ENCODE measurements around the gene TRPT1. TPM values are rescaled to one million over a fixed set of nuclear protein-coding genes. Genes with fewer than 3 reads are reported as not detected.

TRPT1 gene
- total and polyA plus RNA-seq, 9 of the 15 experiments (the other 6 are each of a cell fraction or from before 2014, with no cell fraction given) = 4.6 to 41.7 (median 23.1) TPM

DNA sequence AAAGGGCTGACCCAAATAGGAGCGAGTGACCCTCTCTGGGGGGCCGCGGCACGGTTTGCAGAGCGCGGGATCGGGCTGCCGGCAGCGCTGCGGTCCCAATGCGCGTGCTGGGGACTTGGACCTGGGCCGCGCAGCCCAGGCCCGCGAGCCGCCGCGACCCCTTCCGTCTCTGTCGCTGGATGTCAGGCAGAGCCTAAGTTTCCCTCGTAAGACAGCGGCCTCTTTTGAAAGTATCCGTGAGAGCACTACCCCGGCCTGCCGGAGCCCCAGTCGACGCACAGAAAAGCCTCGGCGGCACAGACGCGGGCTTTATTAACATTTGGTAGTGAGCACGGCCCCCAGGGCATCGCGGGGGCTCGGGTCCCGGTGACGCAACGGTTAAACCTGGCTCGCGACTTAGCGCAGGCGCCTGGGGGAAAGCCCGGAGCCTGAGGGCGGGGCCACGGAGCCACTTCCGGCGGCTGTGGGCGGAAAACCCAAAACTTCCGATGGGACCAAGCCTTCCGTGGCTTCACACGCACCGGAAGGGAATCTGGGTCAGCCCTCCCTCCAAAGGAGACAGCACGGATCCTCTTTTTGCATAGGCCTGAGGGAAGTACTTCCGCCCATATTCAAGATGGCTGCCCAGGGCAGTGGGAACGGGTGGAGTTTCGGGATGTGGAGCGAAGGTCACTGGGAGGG is 43.7 kb upstream of the TRPT1 start (continued):
- TF ChIP-seq NFE2L1 (tag; IDR thresholded peaks at IDR 0.05; ENCODE audit: borderline replicate concordance, low read depth) (no peak), GTF2E2 (tag; IDR thresholded peaks at IDR 0.05) (peak; percentile 90; the same call in 1 of the 2 replicates), HNRNPL (IDR thresholded peaks at IDR 0.05; ENCODE audit: low read depth, low read length) (no peak), TBL1XR1 (IDR thresholded peaks at IDR 0.05; ENCODE audit: low read length in 2 of 2) (peak in 1 of 2 experiments; percentile 52; a peak in 1 of 4 replicates), MTA1 (IDR thresholded peaks at IDR 0.05; ENCODE audit: borderline replicate concordance) (no peak), HDGF (IDR thresholded peaks at IDR 0.05) (no peak), PHF21A (IDR thresholded peaks at IDR 0.05; ENCODE audit: borderline replicate concordance, low read depth) (no peak), ARNT (IDR thresholded peaks at IDR 0.05) (no peak), ZBTB7A (IDR thresholded peaks at IDR 0.05; ENCODE audit: borderline replicate concordance, control insufficient read depth, low read depth, low read length) (peak; percentile 85; the same call in 1 of the 2 replicates), EZH2 (IDR thresholded peaks at IDR 0.05; ENCODE audit: borderline replicate concordance, low read depth, low read length) (no peak), HMBOX1 (IDR thresholded peaks at IDR 0.05) (0 out of 2 replicates have a peak, but pooled peaks have one; percentile 11), ZEB2 (IDR thresholded peaks at IDR 0.05) (no peak), ZNF507 (tag; conservative IDR thresholded peaks at IDR 0.05) (no peak), SMARCE1 (IDR thresholded peaks at IDR 0.05) (no peak), MCM2 (IDR thresholded peaks at IDR 0.05; ENCODE audit: low read depth) (no peak)
- TF ChIP-seq, protein P1, sequence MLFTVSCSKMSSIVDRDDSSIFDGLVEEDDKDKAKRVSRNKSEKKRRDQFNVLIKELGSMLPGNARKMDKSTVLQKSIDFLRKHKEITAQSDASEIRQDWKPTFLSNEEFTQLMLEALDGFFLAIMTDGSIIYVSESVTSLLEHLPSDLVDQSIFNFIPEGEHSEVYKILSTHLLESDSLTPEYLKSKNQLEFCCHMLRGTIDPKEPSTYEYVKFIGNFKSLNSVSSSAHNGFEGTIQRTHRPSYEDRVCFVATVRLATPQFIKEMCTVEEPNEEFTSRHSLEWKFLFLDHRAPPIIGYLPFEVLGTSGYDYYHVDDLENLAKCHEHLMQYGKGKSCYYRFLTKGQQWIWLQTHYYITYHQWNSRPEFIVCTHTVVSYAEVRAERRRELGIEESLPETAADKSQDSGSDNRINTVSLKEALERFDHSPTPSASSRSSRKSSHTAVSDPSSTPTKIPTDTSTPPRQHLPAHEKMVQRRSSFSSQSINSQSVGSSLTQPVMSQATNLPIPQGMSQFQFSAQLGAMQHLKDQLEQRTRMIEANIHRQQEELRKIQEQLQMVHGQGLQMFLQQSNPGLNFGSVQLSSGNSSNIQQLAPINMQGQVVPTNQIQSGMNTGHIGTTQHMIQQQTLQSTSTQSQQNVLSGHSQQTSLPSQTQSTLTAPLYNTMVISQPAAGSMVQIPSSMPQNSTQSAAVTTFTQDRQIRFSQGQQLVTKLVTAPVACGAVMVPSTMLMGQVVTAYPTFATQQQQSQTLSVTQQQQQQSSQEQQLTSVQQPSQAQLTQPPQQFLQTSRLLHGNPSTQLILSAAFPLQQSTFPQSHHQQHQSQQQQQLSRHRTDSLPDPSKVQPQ (CRISPR knock-in tag; IDR thresholded peaks at IDR 0.05; ENCODE audit: borderline replicate concordance) = peak; percentile 54; the same call in 1 of the 2 replicates
- TF ChIP-seq, protein P2, sequence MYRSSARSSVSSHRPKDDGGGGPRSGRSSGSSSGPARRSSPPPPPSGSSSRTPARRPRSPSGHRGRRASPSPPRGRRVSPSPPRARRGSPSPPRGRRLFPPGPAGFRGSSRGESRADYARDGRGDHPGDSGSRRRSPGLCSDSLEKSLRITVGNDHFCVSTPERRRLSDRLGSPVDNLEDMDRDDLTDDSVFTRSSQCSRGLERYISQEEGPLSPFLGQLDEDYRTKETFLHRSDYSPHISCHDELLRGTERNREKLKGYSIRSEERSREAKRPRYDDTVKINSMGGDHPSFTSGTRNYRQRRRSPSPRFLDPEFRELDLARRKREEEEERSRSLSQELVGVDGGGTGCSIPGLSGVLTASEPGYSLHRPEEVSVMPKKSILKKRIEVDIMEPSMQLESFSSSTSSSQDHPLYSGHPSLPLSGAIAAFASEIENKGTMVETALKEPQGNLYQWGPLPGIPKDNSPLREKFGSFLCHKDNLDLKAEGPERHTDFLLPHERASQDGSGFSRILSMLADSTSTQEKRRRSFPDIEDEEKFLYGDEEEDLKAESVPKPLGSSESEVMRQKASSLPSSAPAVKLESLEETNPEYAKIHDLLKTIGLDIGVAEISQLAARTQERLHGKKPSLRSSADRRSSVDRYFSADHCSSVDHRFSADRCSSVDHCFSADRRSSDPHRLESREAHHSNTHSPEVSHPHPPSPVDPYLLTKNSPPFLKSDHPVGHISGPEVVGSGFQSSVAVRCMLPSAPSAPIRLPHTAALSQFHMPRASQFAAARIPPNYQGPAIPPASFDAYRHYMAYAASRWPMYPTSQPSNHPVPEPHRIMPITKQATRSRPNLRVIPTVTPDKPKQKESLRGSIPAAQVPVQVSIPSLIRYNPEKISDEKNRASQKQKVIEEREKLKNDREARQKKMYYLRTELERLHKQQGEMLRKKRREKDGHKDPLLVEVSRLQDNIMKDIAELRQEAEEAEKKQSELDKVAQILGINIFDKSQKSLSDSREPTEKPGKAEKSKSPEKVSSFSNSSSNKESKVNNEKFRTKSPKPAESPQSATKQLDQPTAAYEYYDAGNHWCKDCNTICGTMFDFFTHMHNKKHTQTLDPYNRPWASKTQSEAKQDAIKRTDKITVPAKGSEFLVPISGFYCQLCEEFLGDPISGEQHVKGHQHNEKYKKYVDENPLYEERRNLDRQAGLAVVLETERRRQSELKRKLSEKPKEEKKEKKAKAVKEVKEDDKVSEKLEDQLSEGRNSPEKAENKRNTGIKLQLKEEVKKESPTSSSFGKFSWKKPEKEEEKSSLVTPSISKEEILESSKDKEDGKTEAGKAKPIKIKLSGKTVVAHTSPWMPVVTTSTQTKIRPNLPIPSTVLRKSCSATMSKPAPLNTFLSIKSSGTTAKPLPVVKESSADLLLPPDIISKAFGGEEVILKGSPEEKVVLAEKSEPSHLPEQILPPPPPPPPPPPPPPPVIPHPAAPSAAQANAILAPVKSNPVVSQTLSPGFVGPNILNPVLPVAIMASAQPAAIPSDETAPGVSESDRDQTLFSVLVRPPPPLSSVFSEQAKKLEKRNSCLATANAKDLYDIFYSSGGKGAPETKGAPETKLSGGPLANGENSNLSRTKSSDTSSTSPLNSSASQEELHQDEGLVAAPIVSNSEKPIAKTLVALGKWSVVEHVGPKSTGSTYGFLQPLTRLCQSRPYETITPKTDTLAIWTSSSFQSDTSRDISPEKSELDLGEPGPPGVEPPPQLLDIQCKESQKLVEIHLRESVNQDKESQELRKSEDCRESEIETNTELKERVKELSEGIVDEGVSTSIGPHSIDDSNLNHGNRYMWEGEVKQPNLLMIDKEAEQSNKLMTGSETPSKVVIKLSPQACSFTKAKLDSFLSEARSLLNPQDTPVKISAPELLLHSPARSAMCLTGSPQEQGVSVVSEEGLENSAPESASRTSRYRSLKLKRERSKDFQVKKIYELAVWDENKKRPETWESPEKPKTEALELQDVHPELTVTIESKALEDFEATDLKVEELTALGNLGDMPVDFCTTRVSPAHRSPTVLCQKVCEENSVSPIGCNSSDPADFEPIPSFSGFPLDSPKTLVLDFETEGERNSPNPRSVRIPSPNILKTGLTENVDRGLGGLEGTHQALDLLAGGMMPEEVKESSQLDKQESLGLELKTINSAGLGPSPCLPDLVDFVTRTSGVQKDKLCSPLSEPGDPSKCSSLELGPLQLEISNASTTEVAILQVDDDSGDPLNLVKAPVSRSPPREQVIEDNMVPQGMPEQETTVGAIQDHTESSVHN (IDR thresholded peaks at IDR 0.05; ENCODE audit: borderline replicate concordance in 1 of 2, low read depth in 1 of 2) = no peak
